IMR-90 (cell line): ENCODE data around the gene IFNA1. TPM values are rescaled to one million over a fixed set of nuclear protein-coding genes. Genes with fewer than 3 reads are reported as not detected.

Experiments
- ATAC-seq: fragments of 200-7000 bp; cut with Tn5 transposase; 2 replicates; pipeline ENCODE4 v1.9.1; 2020; ENCODE audit warnings: low read depth, mild to moderate bottlenecking, moderate library complexity
- Bru-seq: library from RNA; stranded (reverse); fragments of 400-500 nt; gene quantifications from one replicate; lab custom pipeline; 2021; lab: Mats Ljungman, UMichigan
- BruChase-seq, 2 experiments: library from RNA; stranded (reverse); fragments of 400-500 nt; gene quantifications; one replicate each; lab custom pipeline; 2021; lab: Mats Ljungman, UMichigan
- BruUV-seq: library from RNA; stranded (reverse); fragments of 400-500 nt; replicated peaks from 2 replicates; lab custom pipeline; 2021; lab: Mats Ljungman, UMichigan
- CTCF ChIA-PET: fragments of 300-600 bp; formaldehyde crosslinking; extraction: SDS; loops from one replicate; lab custom pipeline; 2021; ENCODE audit warnings: antibody characterized with exemption; lab: Yijun Ruan, JAX
- POLR2A ChIA-PET: fragments of 300-600 bp; sonication (Branson Sonifier 250); formaldehyde crosslinking; loops from one replicate; lab custom pipeline; 2022; ENCODE audit warnings: antibody characterized with exemption; ENCODE audit not compliant: unreplicated experiment; lab: Charles Lee
- DNase-seq: peaks from one replicate; pipeline ENCODE4 v3.0.0; 2013
- H2AFZ ChIP-seq: replicated peaks from 2 replicates; pipeline ENCODE3; 2013; ENCODE audit warnings: low read length, mild to moderate bottlenecking; ENCODE audit not compliant: poor library complexity
- H2AK5ac ChIP-seq: 2 replicates; pipeline ENCODE4 v1.6.1; 2013; ENCODE audit warnings: low read depth, low read length, inconsistent platforms
- H2AK9ac ChIP-seq: replicated peaks from 2 replicates; pipeline ENCODE3; 2013; ENCODE audit warnings: mild to moderate bottlenecking, low read depth, low read length, moderate library complexity; ENCODE audit not compliant: poor library complexity
- H2BK120ac ChIP-seq: 2 replicates; pipeline ENCODE4 v1.6.1; 2013; ENCODE audit warnings: low read depth, low read length, inconsistent platforms
- H2BK15ac ChIP-seq: 3 replicates; pipeline ENCODE4 v1.6.1; 2013; ENCODE audit warnings: low read depth, low read length, inconsistent platforms
- H2BK20ac ChIP-seq: 2 replicates; pipeline ENCODE4 v1.6.1; 2013; ENCODE audit warnings: low read depth, mild to moderate bottlenecking, inconsistent platforms, low read length, moderate library complexity
- H2BK5ac ChIP-seq: 2 replicates; pipeline ENCODE4 v1.6.1; 2013; ENCODE audit warnings: mild to moderate bottlenecking, low read depth, low read length, inconsistent platforms; ENCODE audit not compliant: poor library complexity, severe bottlenecking
- H3K14ac ChIP-seq: replicated peaks from 2 replicates; pipeline ENCODE4 v1.6.1; 2013; ENCODE audit warnings: low read depth, low read length, inconsistent platforms
- H3K18ac ChIP-seq: 2 replicates; pipeline ENCODE4 v1.6.1; 2013; ENCODE audit warnings: low read depth, low read length, control low read depth
- H3K23ac ChIP-seq: 2 replicates; pipeline ENCODE4 v1.6.1; 2013; ENCODE audit warnings: low read depth, low read length, inconsistent platforms
- H3K27ac ChIP-seq: 2 replicates; pipeline ENCODE4 v1.5.1; 2013; ENCODE audit warnings: mild to moderate bottlenecking, control low read depth, low read length; ENCODE audit not compliant: insufficient read depth
- H3K27me3 ChIP-seq: 2 replicates; pipeline ENCODE4 v1.6.1; 2013; ENCODE audit warnings: low read length; ENCODE audit not compliant: control insufficient read depth, insufficient read depth
- H3K36me3 ChIP-seq: 2 replicates; pipeline ENCODE4 v1.6.1; 2013; ENCODE audit warnings: low read length, mixed read lengths; ENCODE audit not compliant: control insufficient read depth, insufficient read depth
- H3K4ac ChIP-seq: 2 replicates; pipeline ENCODE4 v1.6.1; 2013; ENCODE audit warnings: low read depth, low read length, inconsistent platforms
- H3K4me1 ChIP-seq: 2 replicates; pipeline ENCODE4 v1.6.1; 2013; ENCODE audit warnings: low read length, mixed read lengths; ENCODE audit not compliant: control insufficient read depth, insufficient read depth
- H3K4me2 ChIP-seq: 2 replicates; pipeline ENCODE4 v1.6.1; 2013; ENCODE audit warnings: low read depth, mild to moderate bottlenecking, control low read depth, low read length, moderate library complexity
- H3K4me3 ChIP-seq: 2 replicates; pipeline ENCODE4 v1.5.1; 2013; ENCODE audit warnings: low read depth, mild to moderate bottlenecking, control low read depth, low read length, moderate library complexity; ENCODE audit not compliant: insufficient read depth
- H3K56ac ChIP-seq: 2 replicates; pipeline ENCODE4 v1.6.1; 2013; ENCODE audit warnings: low read length, inconsistent platforms; ENCODE audit not compliant: insufficient read depth; ENCODE audit errors: extremely low read depth
- H3K79me1 ChIP-seq, 2 experiments: 2 replicates each; pipeline ENCODE4 v1.6.1; 2013; ENCODE audit warnings: low read length in 2 of 2, inconsistent platforms in 1 of 2, low read depth in 1 of 2
- H3K9ac ChIP-seq: 2 replicates; pipeline ENCODE4 v1.6.1; 2013; ENCODE audit warnings: low read depth, low read length, control low read depth
- H3K9me1 ChIP-seq: 2 replicates; pipeline ENCODE4 v1.6.1; 2013; ENCODE audit warnings: low read length, inconsistent platforms; ENCODE audit not compliant: insufficient read depth
- H3K9me3 ChIP-seq: 2 replicates; pipeline ENCODE4 v1.6.1; 2013; ENCODE audit warnings: low read length; ENCODE audit not compliant: control insufficient read depth, insufficient read depth
- H4K20me1 ChIP-seq: 2 replicates; pipeline ENCODE4 v1.6.1; 2013; ENCODE audit warnings: low read length, inconsistent platforms; ENCODE audit not compliant: insufficient read depth
- H4K5ac ChIP-seq: 2 replicates; pipeline ENCODE4 v1.6.1; 2013; ENCODE audit warnings: mild to moderate bottlenecking, low read depth, low read length, control low read depth
- H4K8ac ChIP-seq, 2 experiments: 2 replicates each; pipeline ENCODE4 v1.6.1; 2013; ENCODE audit warnings: low read depth in 2 of 2, low read length in 2 of 2, control low read depth in 1 of 2, inconsistent platforms in 1 of 2
- H4K91ac ChIP-seq: 2 replicates; pipeline ENCODE4 v1.6.1; 2013; ENCODE audit warnings: low read depth, low read length, inconsistent platforms; ENCODE audit not compliant: insufficient read depth
- BHLHE40 ChIP-seq: fragments of 150-350 bp; IDR thresholded peaks from 2 replicates; pipeline ENCODE4 v1.6.1; 2016; ENCODE audit warnings: mild to moderate bottlenecking, low read depth, low read length
- CEBPB ChIP-seq: IDR thresholded peaks from 2 replicates; pipeline ENCODE4 v1.6.1; 2012; ENCODE audit warnings: low read depth, low read length, improper control_type of control experiment
- CHD1 ChIP-seq: IDR thresholded peaks from 2 replicates; pipeline ENCODE4 v1.6.1; 2012; ENCODE audit warnings: low read depth, low read length, improper control_type of control experiment
- ELK1 ChIP-seq: fragments of 150-350 bp; IDR thresholded peaks from 2 replicates; pipeline ENCODE4 v1.6.1; 2016; ENCODE audit warnings: low read depth, mild to moderate bottlenecking, low read length, moderate library complexity, borderline replicate concordance
- FOS ChIP-seq: fragments of 150-350 bp; IDR thresholded peaks from 2 replicates; pipeline ENCODE4 v1.6.1; 2016; ENCODE audit warnings: low read depth, low read length
- MAFK ChIP-seq: IDR thresholded peaks from 2 replicates; pipeline ENCODE4 v1.6.1; 2012; ENCODE audit warnings: low read depth, low read length, improper control_type of control experiment
- MAZ ChIP-seq: IDR thresholded peaks from 2 replicates; pipeline ENCODE4 v1.6.1; 2012; ENCODE audit warnings: low read depth, mild to moderate bottlenecking, low read length, improper control_type of control experiment, moderate library complexity, borderline replicate concordance
- MXI1 ChIP-seq: IDR thresholded peaks from 2 replicates; pipeline ENCODE4 v1.6.1; 2012; ENCODE audit warnings: low read depth, mild to moderate bottlenecking, low read length, moderate library complexity, borderline replicate concordance
- NFE2L2 ChIP-seq: fragments of 150-350 bp; IDR thresholded peaks from 2 replicates; pipeline ENCODE4 v1.6.1; 2016; ENCODE audit warnings: low read depth, mild to moderate bottlenecking, low read length
- POLR2A ChIP-seq: IDR thresholded peaks from 2 replicates; pipeline ENCODE4 v1.6.1; 2012; ENCODE audit warnings: mild to moderate bottlenecking, low read depth, low read length
- RAD21 ChIP-seq: IDR thresholded peaks from 2 replicates; pipeline ENCODE4 v1.6.1; 2012; ENCODE audit warnings: low read length, improper control_type of control experiment
- RCOR1 ChIP-seq: IDR thresholded peaks from 2 replicates; pipeline ENCODE4 v1.6.1; 2012; ENCODE audit warnings: mild to moderate bottlenecking, low read length, improper control_type of control experiment; ENCODE audit not compliant: insufficient replicate concordance
- RFX5 ChIP-seq: IDR thresholded peaks from 2 replicates; pipeline ENCODE4 v1.8.0; 2012; ENCODE audit warnings: low read depth, mild to moderate bottlenecking, low read length, moderate library complexity
- SMC3 ChIP-seq: fragments of 150-350 bp; IDR thresholded peaks from 2 replicates; pipeline ENCODE4 v1.6.1; 2016; ENCODE audit warnings: low read depth, mild to moderate bottlenecking, antibody characterized with exemption, low read length, moderate library complexity
- WGBS, 2 experiments: methylation state at CpG; one replicate each; pipeline versions ENCODE4 v1.1.5 to v1.1.7; 2013; ENCODE audit warnings: missing lambda C conversion rate in 2 of 2; ENCODE audit not compliant: insufficient read length in 1 of 2; ENCODE audit errors: extremely low coverage in 2 of 2; 5-methylcytosine and 5-hydroxymethylcytosine counted together
- dilution Hi-C: fragments of 300-500 bp; cut with HindIII; formaldehyde crosslinking; loops from one replicate; pipeline ENCODE4 v1.14.3; 2018; ENCODE audit warnings: low sequenced_read_pairs; ENCODE audit not compliant: unreplicated experiment
- in situ Hi-C: fragments of 300-500 bp; cut with MboI; formaldehyde crosslinking; loops from 3 replicates; pipeline ENCODE4 v1.14.3; 2019; ENCODE audit warnings: low sequenced_read_pairs, inconsistent platforms, mixed read lengths
- intact Hi-C: fragments of 100-400 bp; cut with micrococcal nuclease; formaldehyde crosslinking; loops from 2 replicates; pipeline ENCODE4 v1.10.0; 2022
- long read RNA-seq: library from polyadenylated mRNA; unstranded; transcript quantifications from one replicate; pipeline ENCODE4 v2.0.0, GENCODE V29; 2021; ENCODE audit not compliant: unreplicated experiment
- polyA plus RNA-seq, 3 experiments: library from polyadenylated mRNA; depleted of rRNA; stranded (reverse); fragments of >200 nt; gene quantifications; 2 replicates each; pipeline ENCODE4 v1.2.3, GENCODE V29; 2012; ENCODE audit warnings: low replicate concordance in 1 of 3
- total RNA-seq: library from RNA; depleted of rRNA; stranded (reverse); fragments of >200 nt; gene quantifications from 2 replicates; pipeline ENCODE4 v1.2.3, GENCODE V29; 2012; rRNA removed
- TF ChIP-seq, protein P1 (sequence below): conservative IDR thresholded peaks from 2 replicates; pipeline ENCODE4 v1.5.1; 2012; ENCODE audit warnings: mild to moderate bottlenecking, low read depth, low read length, improper control_type of control experiment
- TF ChIP-seq, protein P2 (sequence below): fragments of 150-350 bp; IDR thresholded peaks from 2 replicates; pipeline ENCODE4 v1.6.1; 2017; ENCODE audit warnings: mild to moderate bottlenecking, antibody characterized with exemption, low read length, low read depth

IFNA1 gene
- total RNA-seq = not detected in 2 replicates
- not detected in 2 replicates for polyA plus RNA-seq (2012; rRNA removed)
- not detected in 2 replicates for polyA plus RNA-seq (2012; cell fraction: cytosol; rRNA removed)
- polyA plus RNA-seq (2012; cell fraction: nucleus; rRNA removed; ENCODE audit: low replicate concordance) = not detected in 2 replicates
- not detected for Bru-seq, nascent RNA
- BruChase-seq, experiment 1, labeled RNA remaining after a 6-hour chase = not detected
- not detected for BruChase-seq, experiment 2, labeled RNA remaining after a 2-hour chase
- long read RNA-seq = 0 reads

GRCh38 chr9:21440139-21440538 is at the start of gene IFNA1:
IFNA1 (plus strand) TSS chr9:21440439; CDS start chr9:21440508, 69 bp downstream.
- CTCF ChIA-PET = no interaction called here
- H3K79me1 ChIP-seq = no peaks in the 10 kb centered on the region
- no peak within 1 kb of the TSS for H3K56ac ChIP-seq
- no peak within 1 kb of the TSS for H4K8ac ChIP-seq
- no peak within 1 kb of the TSS for H3K23ac ChIP-seq
- H3K14ac ChIP-seq = no peak within 1 kb of the TSS
- no peak within 1 kb of the TSS for H2BK20ac ChIP-seq
- ATAC-seq (no peak), DNase-seq (no peak)
- TF ChIP-seq NFE2L2 (no peak), POLR2A (no peak), MAZ (no peak), RCOR1 (no peak), BHLHE40 (no peak), SMC3 (no peak), CHD1 (no peak), MXI1 (no peak), ELK1 (no peak), FOS (no peak), RFX5 (no peak), MAFK (no peak), RAD21 (no peak), CEBPB (no peak)
- TF ChIP-seq, protein P1, sequence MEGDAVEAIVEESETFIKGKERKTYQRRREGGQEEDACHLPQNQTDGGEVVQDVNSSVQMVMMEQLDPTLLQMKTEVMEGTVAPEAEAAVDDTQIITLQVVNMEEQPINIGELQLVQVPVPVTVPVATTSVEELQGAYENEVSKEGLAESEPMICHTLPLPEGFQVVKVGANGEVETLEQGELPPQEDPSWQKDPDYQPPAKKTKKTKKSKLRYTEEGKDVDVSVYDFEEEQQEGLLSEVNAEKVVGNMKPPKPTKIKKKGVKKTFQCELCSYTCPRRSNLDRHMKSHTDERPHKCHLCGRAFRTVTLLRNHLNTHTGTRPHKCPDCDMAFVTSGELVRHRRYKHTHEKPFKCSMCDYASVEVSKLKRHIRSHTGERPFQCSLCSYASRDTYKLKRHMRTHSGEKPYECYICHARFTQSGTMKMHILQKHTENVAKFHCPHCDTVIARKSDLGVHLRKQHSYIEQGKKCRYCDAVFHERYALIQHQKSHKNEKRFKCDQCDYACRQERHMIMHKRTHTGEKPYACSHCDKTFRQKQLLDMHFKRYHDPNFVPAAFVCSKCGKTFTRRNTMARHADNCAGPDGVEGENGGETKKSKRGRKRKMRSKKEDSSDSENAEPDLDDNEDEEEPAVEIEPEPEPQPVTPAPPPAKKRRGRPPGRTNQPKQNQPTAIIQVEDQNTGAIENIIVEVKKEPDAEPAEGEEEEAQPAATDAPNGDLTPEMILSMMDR = no peak
- TF ChIP-seq, protein P2, sequence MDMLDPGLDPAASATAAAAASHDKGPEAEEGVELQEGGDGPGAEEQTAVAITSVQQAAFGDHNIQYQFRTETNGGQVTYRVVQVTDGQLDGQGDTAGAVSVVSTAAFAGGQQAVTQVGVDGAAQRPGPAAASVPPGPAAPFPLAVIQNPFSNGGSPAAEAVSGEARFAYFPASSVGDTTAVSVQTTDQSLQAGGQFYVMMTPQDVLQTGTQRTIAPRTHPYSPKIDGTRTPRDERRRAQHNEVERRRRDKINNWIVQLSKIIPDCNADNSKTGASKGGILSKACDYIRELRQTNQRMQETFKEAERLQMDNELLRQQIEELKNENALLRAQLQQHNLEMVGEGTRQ = no peak
- no peaks in the 10 kb centered on the region for H3K4me1 ChIP-seq
- no peak within 1 kb of the TSS for H2BK15ac ChIP-seq
- in situ Hi-C loops = no loop called here
- no peaks in the 10 kb centered on the region for H3K9me3 ChIP-seq
- no peaks in the 10 kb centered on the region for H3K9me1 ChIP-seq
- POLR2A ChIA-PET = no interaction called here
- no peak within 1 kb of the TSS for H2AK9ac ChIP-seq
- H4K91ac ChIP-seq = no peak within 1 kb of the TSS
- H4K5ac ChIP-seq = no peak within 1 kb of the TSS
- H3K9ac ChIP-seq = no peak within 1 kb of the TSS
- dilution Hi-C loops = no loop called here
- H3K18ac ChIP-seq = no peak within 1 kb of the TSS
- H2BK5ac ChIP-seq = no peak within 1 kb of the TSS
- WGBS, 2 experiments = 100% methylated on average over 1 of the region's 4 CpGs; no CpG with 5 or more reads in 1 of the 2 experiments
- no peak within 1 kb of the TSS for H2BK120ac ChIP-seq
- H3K27ac ChIP-seq = no peak within 1 kb of the TSS
- no peak within 1 kb of the TSS for H2AK5ac ChIP-seq
- no TSS peak for BruUV-seq
- intact Hi-C loops = no loop called here
- H3K36me3 ChIP-seq = no peaks in the 10 kb centered on the region
- H3K4ac ChIP-seq = no peak within 1 kb of the TSS
- no peaks in the 10 kb centered on the region for H4K20me1 ChIP-seq
- H3K27me3 ChIP-seq = peaks cover 2% of the 10 kb centered on the region; the same call in 1 of the 2 replicates
- no peak within 1 kb of the TSS for H3K4me2 ChIP-seq
- H2AFZ ChIP-seq = no peak within 1 kb of the TSS
- no peak within 1 kb of the TSS for H3K4me3 ChIP-seq
